Measurements from ENCODE around the gene C1QA. TPM values are rescaled to one million over a fixed set of nuclear protein-coding genes. Genes with fewer than 3 reads are reported as not detected.

C1QA gene
- total RNA-seq, 1 experiment from 2014 or later, result not detected

DNA sequence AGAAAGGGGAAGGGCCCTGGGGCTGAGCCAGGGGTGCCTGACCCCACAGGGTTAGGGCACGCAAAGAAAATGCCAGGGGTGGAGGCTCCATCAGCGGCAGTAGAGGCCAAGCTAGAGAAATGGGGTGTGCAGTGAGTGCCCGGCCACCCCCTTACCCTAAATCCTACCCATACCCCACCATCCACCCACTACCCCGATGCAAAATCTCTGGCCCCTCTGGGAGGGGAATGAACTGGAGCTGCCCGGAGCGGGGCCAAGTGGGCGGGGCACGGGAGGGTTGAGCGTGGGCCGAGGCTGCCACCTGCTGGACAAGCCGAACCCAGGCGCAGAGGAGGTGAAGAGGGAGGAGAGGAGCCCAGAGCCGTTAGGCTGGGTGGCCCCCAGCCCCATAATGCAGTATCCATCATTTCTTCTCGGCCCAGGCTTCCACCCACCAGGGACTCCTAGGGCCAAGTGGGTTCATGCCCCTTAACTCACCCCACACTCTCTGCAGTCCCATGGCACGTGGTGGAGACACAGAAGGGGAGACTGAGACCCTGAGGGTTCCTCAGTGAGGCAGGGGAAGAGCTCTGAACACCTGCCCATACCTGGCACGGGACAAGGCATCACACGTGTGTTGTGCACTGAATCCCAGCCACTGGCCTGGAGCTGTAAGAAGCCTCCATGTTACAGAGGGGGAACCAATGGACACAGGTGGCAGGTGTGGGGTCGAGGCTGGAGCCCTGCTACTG is 5.6 kb downstream of the C1QA start:
- peak; percentile 76 for DNase-seq (ENCODE audit: low spot score)
- no TSS peak for BruUV-seq (replicated peaks)
- Histone ChIP-seq H3K9me3 (ENCODE audit: low read depth, low read length, poor library complexity, severe bottlenecking) (no peaks in the 10 kb centered on the region), H3K4me3 (ENCODE audit: low read depth, low read length, poor library complexity, severe bottlenecking) (no peak overlapping the region), H3K4me1 (ENCODE audit: insufficient read depth, low read length, poor library complexity, severe bottlenecking) (no peaks in the 10 kb centered on the region), H3K27ac (ENCODE audit: low read depth, low read length, poor library complexity, severe bottlenecking) (no peak overlapping the region), H3K36me3 (ENCODE audit: insufficient read depth, low read length, poor library complexity, severe bottlenecking) (no peaks in the 10 kb centered on the region), H3K27me3 (replicated peaks; ENCODE audit: insufficient read depth, low read depth, low read length, poor library complexity) (no peaks in the 10 kb centered on the region)
- CTCF ChIA-PET, result interaction anchor here (0.5 to 1.8 kb wide), 2 partner anchors 9 to 221 kb away, joined by 10 to 11 read pairs; no protein-coding TSS in a partner anchor
- intact Hi-C loops (cut with micrococcal nuclease; ENCODE audit: unreplicated experiment), result loop anchor here (1.0 to 10.0 kb wide), 2 partner anchors 222 to 527 kb away; no protein-coding TSS in a partner anchor
- TF ChIP-seq, protein P1, sequence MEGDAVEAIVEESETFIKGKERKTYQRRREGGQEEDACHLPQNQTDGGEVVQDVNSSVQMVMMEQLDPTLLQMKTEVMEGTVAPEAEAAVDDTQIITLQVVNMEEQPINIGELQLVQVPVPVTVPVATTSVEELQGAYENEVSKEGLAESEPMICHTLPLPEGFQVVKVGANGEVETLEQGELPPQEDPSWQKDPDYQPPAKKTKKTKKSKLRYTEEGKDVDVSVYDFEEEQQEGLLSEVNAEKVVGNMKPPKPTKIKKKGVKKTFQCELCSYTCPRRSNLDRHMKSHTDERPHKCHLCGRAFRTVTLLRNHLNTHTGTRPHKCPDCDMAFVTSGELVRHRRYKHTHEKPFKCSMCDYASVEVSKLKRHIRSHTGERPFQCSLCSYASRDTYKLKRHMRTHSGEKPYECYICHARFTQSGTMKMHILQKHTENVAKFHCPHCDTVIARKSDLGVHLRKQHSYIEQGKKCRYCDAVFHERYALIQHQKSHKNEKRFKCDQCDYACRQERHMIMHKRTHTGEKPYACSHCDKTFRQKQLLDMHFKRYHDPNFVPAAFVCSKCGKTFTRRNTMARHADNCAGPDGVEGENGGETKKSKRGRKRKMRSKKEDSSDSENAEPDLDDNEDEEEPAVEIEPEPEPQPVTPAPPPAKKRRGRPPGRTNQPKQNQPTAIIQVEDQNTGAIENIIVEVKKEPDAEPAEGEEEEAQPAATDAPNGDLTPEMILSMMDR (conservative IDR thresholded peaks at IDR 0.05; ENCODE audit: low read depth, low read length), result peak; percentile 90
- TF ChIP-seq EZH2 (IDR thresholded peaks at IDR 0.05; ENCODE audit: borderline replicate concordance, low read depth, low read length, poor library complexity, severe bottlenecking), result no peak
- POLR2A ChIA-PET (ENCODE audit: low non-redundant PET), result no interaction called here

DNA sequence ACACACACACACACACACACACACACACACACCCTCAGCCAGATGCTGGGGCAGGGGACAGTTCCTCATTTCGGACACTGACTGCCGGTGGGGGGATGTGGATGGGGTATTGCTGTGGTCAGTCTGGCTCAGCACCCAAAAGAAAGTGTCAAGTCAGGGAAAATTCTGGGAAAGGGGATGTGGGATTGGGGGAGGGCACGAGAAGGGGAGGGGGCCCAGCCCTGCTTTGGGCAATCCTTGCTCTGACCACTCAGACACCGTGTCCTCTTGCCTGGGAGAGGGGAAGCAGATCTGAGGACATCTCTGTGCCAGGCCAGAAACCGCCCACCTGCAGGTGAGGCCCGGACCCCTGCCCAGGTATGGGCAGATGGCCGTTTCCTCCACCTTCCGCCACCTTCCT is 7.0 kb downstream of the C1QA start, which contains the start of gene C1QC:
C1QC (plus strand) TSS at position 253 of the 400 bp plus-strand sequence. CDS start 391 bp downstream, outside the sequence.
- intact Hi-C loops (cut with micrococcal nuclease; ENCODE audit: unreplicated experiment), result loop anchor here (10.0 kb wide), 1 partner anchor 529 kb away; no protein-coding TSS in a partner anchor
- Histone ChIP-seq H3K4me3 (ENCODE audit: low read depth, low read length, poor library complexity, severe bottlenecking) (no peak within 1 kb of the TSS), H3K9me3 (ENCODE audit: low read depth, low read length, poor library complexity, severe bottlenecking) (no peaks in the 10 kb centered on the region), H3K36me3 (ENCODE audit: insufficient read depth, low read length, poor library complexity, severe bottlenecking) (no peaks in the 10 kb centered on the region), H3K27me3 (replicated peaks; ENCODE audit: insufficient read depth, low read depth, low read length, poor library complexity) (no peaks in the 10 kb centered on the region), H3K27ac (ENCODE audit: low read depth, low read length, poor library complexity, severe bottlenecking) (no peak within 1 kb of the TSS), H3K4me1 (ENCODE audit: insufficient read depth, low read length, poor library complexity, severe bottlenecking) (no peaks in the 10 kb centered on the region)
- TF ChIP-seq, protein P1 (conservative IDR thresholded peaks at IDR 0.05; ENCODE audit: low read depth, low read length), result no peak
- TF ChIP-seq EZH2 (IDR thresholded peaks at IDR 0.05; ENCODE audit: borderline replicate concordance, low read depth, low read length, poor library complexity, severe bottlenecking), result no peak
- ChIA-PET POLR2A (ENCODE audit: low non-redundant PET) (no interaction called here), CTCF (no interaction called here)
- no peak for DNase-seq (ENCODE audit: low spot score)
- no TSS peak for BruUV-seq (replicated peaks)

DNA sequence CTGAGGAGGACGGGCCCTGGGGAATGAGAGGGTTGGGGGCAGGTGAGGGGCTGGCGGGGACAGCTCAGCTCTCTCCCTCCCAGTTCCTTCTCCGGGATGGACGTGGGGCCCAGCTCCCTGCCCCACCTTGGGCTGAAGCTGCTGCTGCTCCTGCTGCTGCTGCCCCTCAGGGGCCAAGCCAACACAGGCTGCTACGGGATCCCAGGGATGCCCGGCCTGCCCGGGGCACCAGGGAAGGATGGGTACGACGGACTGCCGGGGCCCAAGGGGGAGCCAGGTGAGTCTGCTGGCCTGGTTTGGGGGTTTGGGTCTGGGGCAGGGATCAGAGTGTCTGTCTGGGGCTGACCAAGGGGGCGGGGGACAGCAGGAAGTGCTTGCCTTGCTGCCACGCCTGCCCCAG is 7.5 kb downstream of the C1QA start:
- Histone ChIP-seq H3K4me1 (ENCODE audit: insufficient read depth, low read length, poor library complexity, severe bottlenecking) (no peaks in the 10 kb centered on the region), H3K9me3 (ENCODE audit: low read depth, low read length, poor library complexity, severe bottlenecking) (no peaks in the 10 kb centered on the region), H3K36me3 (ENCODE audit: insufficient read depth, low read length, poor library complexity, severe bottlenecking) (no peaks in the 10 kb centered on the region), H3K27ac (ENCODE audit: low read depth, low read length, poor library complexity, severe bottlenecking) (no peak overlapping the region), H3K4me3 (ENCODE audit: low read depth, low read length, poor library complexity, severe bottlenecking) (no peak overlapping the region), H3K27me3 (replicated peaks; ENCODE audit: insufficient read depth, low read depth, low read length, poor library complexity) (no peaks in the 10 kb centered on the region)
- TF ChIP-seq EZH2 (IDR thresholded peaks at IDR 0.05; ENCODE audit: borderline replicate concordance, low read depth, low read length, poor library complexity, severe bottlenecking), result no peak
- TF ChIP-seq, protein P1 (conservative IDR thresholded peaks at IDR 0.05; ENCODE audit: low read depth, low read length), result no peak
- intact Hi-C loops (cut with micrococcal nuclease; ENCODE audit: unreplicated experiment), result loop anchor here (10.0 kb wide), 1 partner anchor 529 kb away; no protein-coding TSS in a partner anchor
- CTCF ChIA-PET, result no interaction called here
- no peak for DNase-seq (ENCODE audit: low spot score)
- POLR2A ChIA-PET (ENCODE audit: low non-redundant PET), result no interaction called here
- no TSS peak for BruUV-seq (replicated peaks)

Measured in A673 (cell line).